ENCODE results near the gene SMIM41.

DNA sequence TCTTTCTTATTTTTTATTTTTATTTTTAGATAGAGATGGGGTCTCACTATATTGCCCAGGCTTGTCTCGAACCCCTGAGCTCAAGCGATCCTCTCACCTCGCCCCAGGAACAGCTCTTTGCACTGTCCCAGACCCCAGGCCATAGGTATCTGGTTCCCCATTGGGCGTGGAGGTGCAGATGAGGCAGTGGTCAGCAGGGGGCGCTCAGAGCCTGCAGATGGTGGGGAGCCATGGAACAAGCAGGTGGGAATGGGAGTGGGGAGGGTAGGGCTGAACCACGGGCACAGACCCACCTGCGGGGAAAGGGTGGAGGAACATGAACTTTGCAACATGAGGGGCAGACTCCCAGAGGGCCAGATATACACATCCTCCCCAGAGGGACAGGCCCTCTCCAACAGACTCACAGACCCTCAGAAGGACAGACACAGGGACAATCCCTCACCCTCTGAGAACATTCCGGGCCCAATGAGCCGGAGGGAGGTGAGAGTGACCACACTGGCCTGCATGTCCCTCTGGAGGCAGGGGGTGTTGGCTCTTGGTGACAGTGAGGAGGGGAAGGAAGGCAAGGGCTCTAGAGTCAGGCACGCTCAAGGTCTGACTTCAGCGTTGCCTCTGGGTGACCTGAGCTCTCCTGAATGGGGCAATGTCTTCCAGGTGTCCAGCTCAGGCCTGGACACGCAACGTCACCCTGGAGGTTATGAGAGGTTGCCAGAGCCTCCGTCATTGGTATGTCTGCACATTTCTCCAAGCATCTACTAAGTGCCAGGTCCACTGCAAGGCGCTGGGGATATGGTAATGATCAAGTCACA is 77.5 kb downstream of the SMIM41 start:
- no peak for TF ChIP-seq POLR2A (IDR thresholded peaks at IDR 0.05)
- no peak for TF ChIP-seq POLR2AphosphoS5 (IDR thresholded peaks at IDR 0.05)
- TF ChIP-seq, protein P1, sequence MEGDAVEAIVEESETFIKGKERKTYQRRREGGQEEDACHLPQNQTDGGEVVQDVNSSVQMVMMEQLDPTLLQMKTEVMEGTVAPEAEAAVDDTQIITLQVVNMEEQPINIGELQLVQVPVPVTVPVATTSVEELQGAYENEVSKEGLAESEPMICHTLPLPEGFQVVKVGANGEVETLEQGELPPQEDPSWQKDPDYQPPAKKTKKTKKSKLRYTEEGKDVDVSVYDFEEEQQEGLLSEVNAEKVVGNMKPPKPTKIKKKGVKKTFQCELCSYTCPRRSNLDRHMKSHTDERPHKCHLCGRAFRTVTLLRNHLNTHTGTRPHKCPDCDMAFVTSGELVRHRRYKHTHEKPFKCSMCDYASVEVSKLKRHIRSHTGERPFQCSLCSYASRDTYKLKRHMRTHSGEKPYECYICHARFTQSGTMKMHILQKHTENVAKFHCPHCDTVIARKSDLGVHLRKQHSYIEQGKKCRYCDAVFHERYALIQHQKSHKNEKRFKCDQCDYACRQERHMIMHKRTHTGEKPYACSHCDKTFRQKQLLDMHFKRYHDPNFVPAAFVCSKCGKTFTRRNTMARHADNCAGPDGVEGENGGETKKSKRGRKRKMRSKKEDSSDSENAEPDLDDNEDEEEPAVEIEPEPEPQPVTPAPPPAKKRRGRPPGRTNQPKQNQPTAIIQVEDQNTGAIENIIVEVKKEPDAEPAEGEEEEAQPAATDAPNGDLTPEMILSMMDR (IDR thresholded peaks at IDR 0.05 in 8 of 11, conservative IDR thresholded peaks at IDR 0.05 in 3 of 11) = peak; percentile 70 to 95 (median 90)
